IMR-90 (cell line): Measurements from ENCODE around the gene HAGHL. TPM values are rescaled to one million over a fixed set of nuclear protein-coding genes. Genes with fewer than 3 reads are reported as not detected.

Experiments used
- ATAC-seq: fragments of 200-7000 bp; cut with Tn5 transposase; 2 replicates; pipeline ENCODE4 v1.9.1; 2020; ENCODE audit warnings: low read depth, mild to moderate bottlenecking, moderate library complexity
- BruUV-seq: library from RNA; stranded (reverse); fragments of 400-500 nt; replicated peaks from 2 replicates; lab custom pipeline; 2021; lab: Mats Ljungman, UMichigan
- CTCF ChIA-PET: fragments of 300-600 bp; formaldehyde crosslinking; extraction: SDS; loops from one replicate; lab custom pipeline; 2021; ENCODE audit warnings: antibody characterized with exemption; lab: Yijun Ruan, JAX
- POLR2A ChIA-PET: fragments of 300-600 bp; sonication (Branson Sonifier 250); formaldehyde crosslinking; loops from one replicate; lab custom pipeline; 2022; ENCODE audit warnings: antibody characterized with exemption; ENCODE audit not compliant: unreplicated experiment; lab: Charles Lee
- DNase-seq: peaks from one replicate; pipeline ENCODE4 v3.0.0; 2013
- H2AFZ ChIP-seq: replicated peaks from 2 replicates; pipeline ENCODE3; 2013; ENCODE audit warnings: low read length, mild to moderate bottlenecking; ENCODE audit not compliant: poor library complexity
- H2AK5ac ChIP-seq: 2 replicates; pipeline ENCODE4 v1.6.1; 2013; ENCODE audit warnings: low read depth, low read length, inconsistent platforms
- H2AK9ac ChIP-seq: replicated peaks from 2 replicates; pipeline ENCODE3; 2013; ENCODE audit warnings: mild to moderate bottlenecking, low read depth, low read length, moderate library complexity; ENCODE audit not compliant: poor library complexity
- H2BK120ac ChIP-seq: 2 replicates; pipeline ENCODE4 v1.6.1; 2013; ENCODE audit warnings: low read depth, low read length, inconsistent platforms
- H2BK15ac ChIP-seq: 3 replicates; pipeline ENCODE4 v1.6.1; 2013; ENCODE audit warnings: low read depth, low read length, inconsistent platforms
- H2BK20ac ChIP-seq: 2 replicates; pipeline ENCODE4 v1.6.1; 2013; ENCODE audit warnings: low read depth, mild to moderate bottlenecking, inconsistent platforms, low read length, moderate library complexity
- H2BK5ac ChIP-seq: 2 replicates; pipeline ENCODE4 v1.6.1; 2013; ENCODE audit warnings: mild to moderate bottlenecking, low read depth, low read length, inconsistent platforms; ENCODE audit not compliant: poor library complexity, severe bottlenecking
- H3K14ac ChIP-seq: replicated peaks from 2 replicates; pipeline ENCODE4 v1.6.1; 2013; ENCODE audit warnings: low read depth, low read length, inconsistent platforms
- H3K18ac ChIP-seq: 2 replicates; pipeline ENCODE4 v1.6.1; 2013; ENCODE audit warnings: low read depth, low read length, control low read depth
- H3K23ac ChIP-seq: 2 replicates; pipeline ENCODE4 v1.6.1; 2013; ENCODE audit warnings: low read depth, low read length, inconsistent platforms
- H3K27ac ChIP-seq: 2 replicates; pipeline ENCODE4 v1.5.1; 2013; ENCODE audit warnings: mild to moderate bottlenecking, control low read depth, low read length; ENCODE audit not compliant: insufficient read depth
- H3K27me3 ChIP-seq: 2 replicates; pipeline ENCODE4 v1.6.1; 2013; ENCODE audit warnings: low read length; ENCODE audit not compliant: control insufficient read depth, insufficient read depth
- H3K36me3 ChIP-seq: 2 replicates; pipeline ENCODE4 v1.6.1; 2013; ENCODE audit warnings: low read length, mixed read lengths; ENCODE audit not compliant: control insufficient read depth, insufficient read depth
- H3K4ac ChIP-seq: 2 replicates; pipeline ENCODE4 v1.6.1; 2013; ENCODE audit warnings: low read depth, low read length, inconsistent platforms
- H3K4me1 ChIP-seq: 2 replicates; pipeline ENCODE4 v1.6.1; 2013; ENCODE audit warnings: low read length, mixed read lengths; ENCODE audit not compliant: control insufficient read depth, insufficient read depth
- H3K4me2 ChIP-seq: 2 replicates; pipeline ENCODE4 v1.6.1; 2013; ENCODE audit warnings: low read depth, mild to moderate bottlenecking, control low read depth, low read length, moderate library complexity
- H3K4me3 ChIP-seq: 2 replicates; pipeline ENCODE4 v1.5.1; 2013; ENCODE audit warnings: low read depth, mild to moderate bottlenecking, control low read depth, low read length, moderate library complexity; ENCODE audit not compliant: insufficient read depth
- H3K56ac ChIP-seq: 2 replicates; pipeline ENCODE4 v1.6.1; 2013; ENCODE audit warnings: low read length, inconsistent platforms; ENCODE audit not compliant: insufficient read depth; ENCODE audit errors: extremely low read depth
- H3K79me1 ChIP-seq, 2 experiments: 2 replicates each; pipeline ENCODE4 v1.6.1; 2013; ENCODE audit warnings: low read length in 2 of 2, inconsistent platforms in 1 of 2, low read depth in 1 of 2
- H3K9ac ChIP-seq: 2 replicates; pipeline ENCODE4 v1.6.1; 2013; ENCODE audit warnings: low read depth, low read length, control low read depth
- H3K9me1 ChIP-seq: 2 replicates; pipeline ENCODE4 v1.6.1; 2013; ENCODE audit warnings: low read length, inconsistent platforms; ENCODE audit not compliant: insufficient read depth
- H3K9me3 ChIP-seq: 2 replicates; pipeline ENCODE4 v1.6.1; 2013; ENCODE audit warnings: low read length; ENCODE audit not compliant: control insufficient read depth, insufficient read depth
- H4K20me1 ChIP-seq: 2 replicates; pipeline ENCODE4 v1.6.1; 2013; ENCODE audit warnings: low read length, inconsistent platforms; ENCODE audit not compliant: insufficient read depth
- H4K5ac ChIP-seq: 2 replicates; pipeline ENCODE4 v1.6.1; 2013; ENCODE audit warnings: mild to moderate bottlenecking, low read depth, low read length, control low read depth
- H4K8ac ChIP-seq, 2 experiments: 2 replicates each; pipeline ENCODE4 v1.6.1; 2013; ENCODE audit warnings: low read depth in 2 of 2, low read length in 2 of 2, control low read depth in 1 of 2, inconsistent platforms in 1 of 2
- H4K91ac ChIP-seq: 2 replicates; pipeline ENCODE4 v1.6.1; 2013; ENCODE audit warnings: low read depth, low read length, inconsistent platforms; ENCODE audit not compliant: insufficient read depth
- BHLHE40 ChIP-seq: fragments of 150-350 bp; IDR thresholded peaks from 2 replicates; pipeline ENCODE4 v1.6.1; 2016; ENCODE audit warnings: mild to moderate bottlenecking, low read depth, low read length
- CHD1 ChIP-seq: IDR thresholded peaks from 2 replicates; pipeline ENCODE4 v1.6.1; 2012; ENCODE audit warnings: low read depth, low read length, improper control_type of control experiment
- CTCF ChIP-seq: conservative IDR thresholded peaks from 2 replicates; pipeline ENCODE4 v1.5.1; 2012; ENCODE audit warnings: mild to moderate bottlenecking, low read depth, low read length, improper control_type of control experiment
- ELK1 ChIP-seq: fragments of 150-350 bp; IDR thresholded peaks from 2 replicates; pipeline ENCODE4 v1.6.1; 2016; ENCODE audit warnings: low read depth, mild to moderate bottlenecking, low read length, moderate library complexity, borderline replicate concordance
- FOS ChIP-seq: fragments of 150-350 bp; IDR thresholded peaks from 2 replicates; pipeline ENCODE4 v1.6.1; 2016; ENCODE audit warnings: low read depth, low read length
- MAFK ChIP-seq: IDR thresholded peaks from 2 replicates; pipeline ENCODE4 v1.6.1; 2012; ENCODE audit warnings: low read depth, low read length, improper control_type of control experiment
- MAZ ChIP-seq: IDR thresholded peaks from 2 replicates; pipeline ENCODE4 v1.6.1; 2012; ENCODE audit warnings: low read depth, mild to moderate bottlenecking, low read length, improper control_type of control experiment, moderate library complexity, borderline replicate concordance
- RCOR1 ChIP-seq: IDR thresholded peaks from 2 replicates; pipeline ENCODE4 v1.6.1; 2012; ENCODE audit warnings: mild to moderate bottlenecking, low read length, improper control_type of control experiment; ENCODE audit not compliant: insufficient replicate concordance
- RFX5 ChIP-seq: IDR thresholded peaks from 2 replicates; pipeline ENCODE4 v1.8.0; 2012; ENCODE audit warnings: low read depth, mild to moderate bottlenecking, low read length, moderate library complexity
- SMC3 ChIP-seq: fragments of 150-350 bp; IDR thresholded peaks from 2 replicates; pipeline ENCODE4 v1.6.1; 2016; ENCODE audit warnings: low read depth, mild to moderate bottlenecking, antibody characterized with exemption, low read length, moderate library complexity
- USF2 ChIP-seq: fragments of 150-350 bp; IDR thresholded peaks from 2 replicates; pipeline ENCODE4 v1.6.1; 2017; ENCODE audit warnings: mild to moderate bottlenecking, antibody characterized with exemption, low read length, low read depth
- WGBS, 2 experiments: methylation state at CpG; one replicate each; pipeline versions ENCODE4 v1.1.5 to v1.1.7; 2013; ENCODE audit warnings: missing lambda C conversion rate in 2 of 2; ENCODE audit not compliant: insufficient read length in 1 of 2; ENCODE audit errors: extremely low coverage in 2 of 2; 5-methylcytosine and 5-hydroxymethylcytosine counted together
- dilution Hi-C: fragments of 300-500 bp; cut with HindIII; formaldehyde crosslinking; loops from one replicate; pipeline ENCODE4 v1.14.3; 2018; ENCODE audit warnings: low sequenced_read_pairs; ENCODE audit not compliant: unreplicated experiment
- in situ Hi-C: fragments of 300-500 bp; cut with MboI; formaldehyde crosslinking; loops from 3 replicates; pipeline ENCODE4 v1.14.3; 2019; ENCODE audit warnings: low sequenced_read_pairs, inconsistent platforms, mixed read lengths
- intact Hi-C: fragments of 100-400 bp; cut with micrococcal nuclease; formaldehyde crosslinking; loops from 2 replicates; pipeline ENCODE4 v1.10.0; 2022
- polyA plus RNA-seq, 3 experiments: library from polyadenylated mRNA; depleted of rRNA; stranded (reverse); fragments of >200 nt; gene quantifications; 2 replicates each; pipeline ENCODE4 v1.2.3, GENCODE V29; 2012; ENCODE audit warnings: low replicate concordance in 1 of 3
- total RNA-seq: library from RNA; depleted of rRNA; stranded (reverse); fragments of >200 nt; gene quantifications from 2 replicates; pipeline ENCODE4 v1.2.3, GENCODE V29; 2012

HAGHL gene
- total and polyA plus RNA-seq, 2 of the 4 experiments (the other 2 are of a cell fraction), result 3.0 to 12.5 TPM

- TF ChIP-seq CTCF, result no peak
Observed at GRCh38 chr16:684071-684794, 42.7 kb upstream of the HAGHL start, which contains the start of gene JMJD8 (continued).

- ChIA-PET POLR2A (no interaction called here), CTCF (no interaction called here)
- Histone ChIP-seq H2BK15ac (no peak overlapping the region), H3K36me3 (peaks cover 41% of the 10 kb centered on the region), H4K91ac (no peak overlapping the region), H3K4me3 (no peak overlapping the region), H3K4me1 (peaks cover 30% of the 10 kb centered on the region), H3K27me3 (no peaks in the 10 kb centered on the region), H2AK9ac (peak overlapping the region; percentile 50), H3K27ac (no peak overlapping the region), H2BK20ac (no peak overlapping the region), H3K9ac (no peak overlapping the region), H3K18ac (no peak overlapping the region), H2BK120ac (no peak overlapping the region), H3K23ac (no peak overlapping the region), H2AK5ac (no peak overlapping the region), H2AFZ (peak overlapping the region; percentile 40), H3K4ac (no peak overlapping the region), H3K4me2 (no peak overlapping the region), H3K9me3 (no peaks in the 10 kb centered on the region), H3K56ac (no peak overlapping the region), H4K5ac (no peak overlapping the region), H2BK5ac (no peak overlapping the region), H3K79me1 (peaks cover 19 to 64% of the 10 kb centered on the region in 2 experiments), H3K14ac (no peak overlapping the region), H4K8ac (no peak overlapping the region; a peak in 1 of 4 replicates), H4K20me1 (peaks cover 32% of the 10 kb centered on the region), H3K9me1 (peaks cover 13% of the 10 kb centered on the region)
- intact Hi-C loops, result no loop called here
- dilution Hi-C loops, result no loop called here
- ATAC-seq, result no peak
- WGBS, 2 experiments, result 98% methylated on average over 44 of the region's 61 CpGs; no CpG with 5 or more reads in 1 of the 2 experiments
- DNase-seq, result no peak
- BruUV-seq, result no TSS peak
- in situ Hi-C loops, result no loop called here
- TF ChIP-seq RCOR1, result no peak
- TF ChIP-seq USF2, result no peak
- no peak for TF ChIP-seq BHLHE40
- no peak for TF ChIP-seq MAFK
- TF ChIP-seq MAZ, result no peak
- no peak for TF ChIP-seq FOS
- TF ChIP-seq SMC3, result no peak
- no peak for TF ChIP-seq RFX5
- TF ChIP-seq CHD1, result no peak
- no peak for TF ChIP-seq ELK1
Observed at GRCh38 chr16:684961-685696, 41.8 kb upstream of the HAGHL start.
